Lower leg skin (tissue), 3 donors: ENCODE results near the gene ATF6.

Experiments
- POLR2A ChIP-seq, 2 donors: fragments of 450-650 bp; IDR thresholded peaks; one replicate each; pipeline ENCODE4 v1.6.1; 2016 to 2017; ENCODE audit warnings: antibody characterized with exemption in 2 of 2, mild to moderate bottlenecking in 1 of 2, moderate library complexity in 1 of 2
- TF ChIP-seq, protein P1 (sequence below), 3 donors: fragments of 450-650 bp; IDR thresholded peaks; one replicate each; pipeline ENCODE4 v1.5.1; 2016; ENCODE audit warnings: antibody characterized with exemption in 3 of 3, mild to moderate bottlenecking in 3 of 3, moderate library complexity in 2 of 3

DNA sequence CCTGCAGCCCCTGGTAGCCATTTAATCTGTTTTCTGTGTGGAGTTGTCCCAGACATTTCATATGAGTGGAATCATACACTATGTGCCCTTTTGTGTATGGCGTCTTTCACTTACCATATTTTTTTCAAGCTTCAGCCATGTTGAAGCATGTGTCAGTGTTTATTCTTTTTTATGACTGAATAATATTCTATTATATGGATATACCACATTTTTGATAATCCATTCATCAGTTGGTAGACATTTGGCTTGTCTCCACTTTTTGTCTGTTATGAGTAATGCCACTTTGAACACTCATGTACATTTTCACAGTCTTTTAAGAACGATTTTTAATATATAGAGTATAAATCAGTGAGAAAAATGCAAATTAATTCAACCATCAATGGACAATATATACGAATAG is 44.7 kb downstream of the ATF6 start:
- TF ChIP-seq POLR2A (IDR thresholded peaks at IDR 0.05), result no peak
- TF ChIP-seq, protein P1, sequence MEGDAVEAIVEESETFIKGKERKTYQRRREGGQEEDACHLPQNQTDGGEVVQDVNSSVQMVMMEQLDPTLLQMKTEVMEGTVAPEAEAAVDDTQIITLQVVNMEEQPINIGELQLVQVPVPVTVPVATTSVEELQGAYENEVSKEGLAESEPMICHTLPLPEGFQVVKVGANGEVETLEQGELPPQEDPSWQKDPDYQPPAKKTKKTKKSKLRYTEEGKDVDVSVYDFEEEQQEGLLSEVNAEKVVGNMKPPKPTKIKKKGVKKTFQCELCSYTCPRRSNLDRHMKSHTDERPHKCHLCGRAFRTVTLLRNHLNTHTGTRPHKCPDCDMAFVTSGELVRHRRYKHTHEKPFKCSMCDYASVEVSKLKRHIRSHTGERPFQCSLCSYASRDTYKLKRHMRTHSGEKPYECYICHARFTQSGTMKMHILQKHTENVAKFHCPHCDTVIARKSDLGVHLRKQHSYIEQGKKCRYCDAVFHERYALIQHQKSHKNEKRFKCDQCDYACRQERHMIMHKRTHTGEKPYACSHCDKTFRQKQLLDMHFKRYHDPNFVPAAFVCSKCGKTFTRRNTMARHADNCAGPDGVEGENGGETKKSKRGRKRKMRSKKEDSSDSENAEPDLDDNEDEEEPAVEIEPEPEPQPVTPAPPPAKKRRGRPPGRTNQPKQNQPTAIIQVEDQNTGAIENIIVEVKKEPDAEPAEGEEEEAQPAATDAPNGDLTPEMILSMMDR (IDR thresholded peaks at IDR 0.05), result no peak
